Keratinocyte (primary cell): ENCODE measurements around the gene KCNH6. TPM values are rescaled to one million over a fixed set of nuclear protein-coding genes. Genes with fewer than 3 reads are reported as not detected.

Experiments used
- DNase-seq: peaks from one replicate; pipeline ENCODE4 v3.0.0-alpha.2; 2011; ENCODE audit warnings: low read depth, missing footprints, low spot score
- FAIRE-seq: peaks from 2 replicates; lab custom pipeline; 2011; peaks lifted over from hg19 to GRCh38; lab: Jason Lieb, UNC
- H2AFZ ChIP-seq: 2 replicates; pipeline ENCODE4 v1.6.0; 2012; ENCODE audit warnings: low read length, control low read depth, inconsistent platforms; ENCODE audit not compliant: control insufficient read depth
- H3K27ac ChIP-seq: 2 replicates; pipeline ENCODE4 v1.5.1; 2011; ENCODE audit warnings: low read length; ENCODE audit not compliant: control insufficient read depth, insufficient read depth
- H3K27me3 ChIP-seq: 3 replicates; pipeline ENCODE4 v1.6.0; 2011; ENCODE audit warnings: low read length; ENCODE audit not compliant: control insufficient read depth, insufficient read depth; ENCODE audit errors: extremely low read depth
- H3K36me3 ChIP-seq, 2 experiments: 2 replicates in 1 of 2; 3 replicates in 1 of 2; pipeline ENCODE4 v1.5.1; 2011; ENCODE audit warnings: low read length in 2 of 2, mild to moderate bottlenecking in 1 of 2; ENCODE audit not compliant: control insufficient read depth in 2 of 2, insufficient read depth in 2 of 2; ENCODE audit errors: extremely low read depth in 1 of 2
- H3K4me1 ChIP-seq: 3 replicates; pipeline ENCODE4 v1.5.1; 2011; ENCODE audit warnings: low read length; ENCODE audit not compliant: control insufficient read depth, insufficient read depth; ENCODE audit errors: extremely low read depth
- H3K4me2 ChIP-seq: 3 replicates; pipeline ENCODE4 v1.6.0; 2011; ENCODE audit warnings: low read depth, low read length; ENCODE audit not compliant: control insufficient read depth, insufficient read depth; ENCODE audit errors: extremely low read depth
- H3K4me3 ChIP-seq, 3 experiments: fragments of 200-600 bp in 1 of 3; sonication (generic) in 1 of 3; 2 replicates in 2 of 3; 3 replicates in 1 of 3; pipeline ENCODE4 v1.5.1; 2011 to 2016; ENCODE audit warnings: low read length in 3 of 3, mild to moderate bottlenecking in 3 of 3, control low read depth in 2 of 3, inconsistent platforms in 1 of 3, low read depth in 1 of 3, mixed read lengths in 1 of 3, mixed run types in 1 of 3, moderate library complexity in 1 of 3; ENCODE audit not compliant: control insufficient read depth in 2 of 3, insufficient read depth in 2 of 3; ENCODE audit errors: extremely low read depth in 1 of 3
- H3K79me2 ChIP-seq: 2 replicates; pipeline ENCODE4 v1.6.0; 2012; ENCODE audit warnings: low read length; ENCODE audit not compliant: control insufficient read depth, insufficient read depth
- H3K9ac ChIP-seq: 3 replicates; pipeline ENCODE4 v1.6.0; 2011; ENCODE audit warnings: low read length; ENCODE audit not compliant: control insufficient read depth, insufficient read depth; ENCODE audit errors: extremely low read depth
- H3K9me1 ChIP-seq: 3 replicates; pipeline ENCODE4 v1.6.0; 2011; ENCODE audit warnings: low read length; ENCODE audit not compliant: control insufficient read depth, insufficient read depth; ENCODE audit errors: extremely low read depth
- H3K9me3 ChIP-seq: 2 replicates; pipeline ENCODE4 v1.5.1; 2012; ENCODE audit warnings: low read depth, low read length; ENCODE audit not compliant: control insufficient read depth
- H4K20me1 ChIP-seq: 3 replicates; pipeline ENCODE4 v1.6.0; 2011; ENCODE audit warnings: low read length; ENCODE audit not compliant: control insufficient read depth, insufficient read depth; ENCODE audit errors: extremely low read depth
- EZH2 ChIP-seq: IDR thresholded peaks from one replicate; pipeline ENCODE4 v1.6.1; 2012; ENCODE audit warnings: inconsistent platforms, mild to moderate bottlenecking, low read length, moderate library complexity
- dilution Hi-C: fragments of 300-500 bp; cut with MboI; formaldehyde crosslinking; loops from one replicate; pipeline ENCODE4 v1.7.0; 2020; ENCODE audit warnings: low sequenced_read_pairs; ENCODE audit not compliant: extremely low pct_ligation_motif_present
- polyA plus RNA-seq, 5 experiments: library from polyadenylated mRNA; depleted of rRNA in 3 of 5; stranded (reverse) in 3 of 5; stranded (forward) in 1 of 5; unstranded in 1 of 5; fragments of >200 nt; gene quantifications; 1 replicate in 1 of 5; 2 replicates in 3 of 5; 3 replicates in 1 of 5; pipeline versions ENCODE4 v1.2.1 to v1.2.3, GENCODE V29; 2011 to 2012; ENCODE audit warnings: missing spikeins in 2 of 5, low read depth in 1 of 5, low replicate concordance in 1 of 5
- small RNA-seq, 3 experiments: library from RNA; depleted of rRNA; stranded (forward); fragments of <200 nt; gene quantifications; one replicate each; pipeline ENCODE3, GENCODE V24; 2012; ENCODE audit warnings: low read depth in 3 of 3, low replicate concordance in 1 of 3; ENCODE audit not compliant: insufficient read length in 3 of 3
- TF ChIP-seq, protein P1 (sequence below), 3 experiments: IDR thresholded peaks in 1 of 3; conservative IDR thresholded peaks in 1 of 3; optimal IDR thresholded peaks in 1 of 3; 2 replicates in 2 of 3; 3 replicates in 1 of 3; pipeline versions ENCODE3 to v1.5.1; 2011; ENCODE audit warnings: low read length in 3 of 3, mild to moderate bottlenecking in 3 of 3, moderate library complexity in 2 of 3, control low read depth in 1 of 3, inconsistent platforms in 1 of 3; ENCODE audit not compliant: insufficient read depth in 2 of 3; ENCODE audit errors: extremely low read depth in 1 of 3

The KCNH6 gene
- polyA plus RNA-seq, 1 donor (not counting 4 experiments of a cell fraction or from before 2014, with no cell fraction given): not detected

DNA sequence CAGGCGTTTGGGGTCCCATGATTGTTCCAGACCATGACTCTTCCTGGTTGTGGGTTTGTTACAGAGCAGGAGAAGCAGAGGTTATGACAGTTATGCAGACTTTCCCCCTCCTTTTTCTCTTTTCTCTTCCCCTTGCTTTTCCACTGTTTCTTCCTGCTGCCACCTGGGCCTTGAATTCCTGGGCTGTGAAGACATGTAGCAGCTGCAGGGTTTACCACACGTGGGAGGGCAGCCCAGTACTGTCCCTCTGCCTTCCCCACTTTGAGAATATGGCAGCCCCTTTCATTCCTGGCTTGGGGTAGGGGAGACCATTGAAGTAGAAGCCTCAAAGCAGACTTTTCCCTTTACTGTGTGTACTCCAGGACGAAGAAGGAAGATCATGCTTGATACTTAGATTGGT lies 69.6 kb downstream of the KCNH6 start:
- no peak overlapping the region for H3K27ac ChIP-seq
- DNase-seq: no peak
- H3K9me1 ChIP-seq: no peaks in the 10 kb centered on the region
- no peaks in the 10 kb centered on the region for H3K79me2 ChIP-seq
- no peaks in the 10 kb centered on the region for H3K9me3 ChIP-seq
- no peaks in the 10 kb centered on the region for H4K20me1 ChIP-seq
- peaks cover 25 to 27% of the 10 kb centered on the region in 2 experiments for H3K36me3 ChIP-seq
- no peak overlapping the region for H3K4me3 ChIP-seq
- TF ChIP-seq EZH2: no peak
- TF ChIP-seq, protein P1, sequence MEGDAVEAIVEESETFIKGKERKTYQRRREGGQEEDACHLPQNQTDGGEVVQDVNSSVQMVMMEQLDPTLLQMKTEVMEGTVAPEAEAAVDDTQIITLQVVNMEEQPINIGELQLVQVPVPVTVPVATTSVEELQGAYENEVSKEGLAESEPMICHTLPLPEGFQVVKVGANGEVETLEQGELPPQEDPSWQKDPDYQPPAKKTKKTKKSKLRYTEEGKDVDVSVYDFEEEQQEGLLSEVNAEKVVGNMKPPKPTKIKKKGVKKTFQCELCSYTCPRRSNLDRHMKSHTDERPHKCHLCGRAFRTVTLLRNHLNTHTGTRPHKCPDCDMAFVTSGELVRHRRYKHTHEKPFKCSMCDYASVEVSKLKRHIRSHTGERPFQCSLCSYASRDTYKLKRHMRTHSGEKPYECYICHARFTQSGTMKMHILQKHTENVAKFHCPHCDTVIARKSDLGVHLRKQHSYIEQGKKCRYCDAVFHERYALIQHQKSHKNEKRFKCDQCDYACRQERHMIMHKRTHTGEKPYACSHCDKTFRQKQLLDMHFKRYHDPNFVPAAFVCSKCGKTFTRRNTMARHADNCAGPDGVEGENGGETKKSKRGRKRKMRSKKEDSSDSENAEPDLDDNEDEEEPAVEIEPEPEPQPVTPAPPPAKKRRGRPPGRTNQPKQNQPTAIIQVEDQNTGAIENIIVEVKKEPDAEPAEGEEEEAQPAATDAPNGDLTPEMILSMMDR (optimal IDR thresholded peaks at IDR 0.05 in 1 of 3, IDR thresholded peaks at IDR 0.05 in 1 of 3, conservative IDR thresholded peaks at IDR 0.05 in 1 of 3; ENCODE audit: extremely low read depth in 1 of 3, insufficient read depth in 2 of 3, low read length in 3 of 3): no peak
- no peak overlapping the region for H2AFZ ChIP-seq
- H3K4me2 ChIP-seq: no peak overlapping the region
- no peak overlapping the region for H3K9ac ChIP-seq
- H3K4me1 ChIP-seq: no peaks in the 10 kb centered on the region
- FAIRE-seq: no peak
- no peaks in the 10 kb centered on the region for H3K27me3 ChIP-seq
- dilution Hi-C loops: no loop called here

DNA sequence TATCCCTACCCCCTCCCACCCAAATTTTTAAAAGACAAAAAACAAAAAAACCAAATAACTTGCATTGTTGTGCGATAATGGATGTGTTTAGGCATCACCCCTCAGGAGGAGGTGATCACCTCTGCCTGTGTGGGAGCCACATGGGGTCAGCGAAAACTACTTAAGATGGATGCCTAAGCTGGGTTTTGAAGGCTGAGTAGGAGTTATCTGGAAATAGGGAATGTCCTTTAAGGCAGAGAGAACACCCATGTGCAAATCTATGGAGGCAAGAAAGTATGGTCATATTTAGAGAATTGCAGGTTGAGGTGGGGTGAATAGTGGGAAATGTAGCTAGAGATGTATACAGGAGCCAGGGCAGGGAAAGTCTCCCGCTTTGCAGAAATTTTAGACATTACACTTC lies 72.0 kb downstream of the KCNH6 start:
- peaks cover 12 to 17% of the 10 kb centered on the region in 2 experiments for H3K36me3 ChIP-seq
- no peak overlapping the region for H3K4me3 ChIP-seq
- TF ChIP-seq EZH2: no peak
- TF ChIP-seq, protein P1 (optimal IDR thresholded peaks at IDR 0.05 in 1 of 3, IDR thresholded peaks at IDR 0.05 in 1 of 3, conservative IDR thresholded peaks at IDR 0.05 in 1 of 3; ENCODE audit: extremely low read depth in 1 of 3, insufficient read depth in 2 of 3, low read length in 3 of 3): no peak
- no peak overlapping the region for H2AFZ ChIP-seq
- no peak overlapping the region for H3K4me2 ChIP-seq
- no peak overlapping the region for H3K27ac ChIP-seq
- FAIRE-seq: no peak
- no peaks in the 10 kb centered on the region for H3K9me1 ChIP-seq
- DNase-seq: no peak
- H4K20me1 ChIP-seq: no peaks in the 10 kb centered on the region
- no peaks in the 10 kb centered on the region for H3K79me2 ChIP-seq
- no peak overlapping the region for H3K9ac ChIP-seq
- no peaks in the 10 kb centered on the region for H3K9me3 ChIP-seq
- H3K27me3 ChIP-seq: no peaks in the 10 kb centered on the region
- peaks cover 2% of the 10 kb centered on the region for H3K4me1 ChIP-seq
- dilution Hi-C loops: no loop called here

Small RNAs within 50 kb of the gene (small RNA-seq; reads per million reads assigned to genes)
- gene RNU6-288P: 0 reads per million in 3 experiments

Other genes starting within 250 kb of the KCNH6 start
- gene CYB561, start 77.1 kb upstream of the KCNH6 start, polyA plus RNA-seq: 14.4 to 21.8 TPM (median 19.4 TPM) in 3 replicates
- gene ACE, start 46.3 kb upstream of the KCNH6 start, polyA plus RNA-seq: 0.05 to 0.07 TPM in 2 of 3 replicates, not detected in the other
- gene DCAF7, start 27.1 kb downstream of the KCNH6 start, polyA plus RNA-seq: 20.6 to 51.1 TPM (median 32.6 TPM) in 3 replicates
- gene TACO1, start 77.5 kb downstream of the KCNH6 start, polyA plus RNA-seq: 17.8 to 27.2 TPM (median 23.5 TPM) in 3 replicates
- 9.8 to 10.2 TPM (median 10.0 TPM) in 3 replicates for gene MAP3K3, start 99.1 kb downstream of the KCNH6 start, polyA plus RNA-seq
- gene LIMD2, start 176.8 kb downstream of the KCNH6 start, polyA plus RNA-seq: 1.6 to 3.5 TPM (median 3.3 TPM) in 3 replicates
- 25.9 to 29.0 TPM (median 26.3 TPM) in 3 replicates for gene STRADA, start 218.4 kb downstream of the KCNH6 start, polyA plus RNA-seq